SK-N-SH treated with all-trans-retinoic acid at 6 μM for 48 hours (cell line): ENCODE data around the gene EIF5.
A peak's percentile ranks its signal among the peaks of the same experiment; 100 is the strongest.

Experiments
- ATAC-seq: fragments of 200-7000 bp; cut with Tn5 transposase; 3 replicates; pipeline ENCODE4 v1.9.1; 2020; ENCODE audit warnings: mild to moderate bottlenecking, moderate library complexity
- ARNTL ChIP-seq: fragments of 450-650 bp; formaldehyde crosslinking; IDR thresholded peaks from 2 replicates; pipeline ENCODE4 v1.5.0; 2020; ENCODE audit warnings: low read depth, mild to moderate bottlenecking, moderate library complexity, borderline replicate concordance
- BACH2 ChIP-seq: fragments of 250-450 bp; sonication (Bioruptor Pico); IDR thresholded peaks from 2 replicates; pipeline ENCODE4 v1.9.0; 2021; ENCODE audit warnings: mild to moderate bottlenecking, borderline replicate concordance
- GLIS3 ChIP-seq: fragments of 250-450 bp; sonication (Bioruptor Pico); IDR thresholded peaks from 2 replicates; pipeline ENCODE4 v1.5.0; 2020; ENCODE audit warnings: mild to moderate bottlenecking, moderate library complexity
- ISL1 ChIP-seq: fragments of 250-450 bp; sonication (Bioruptor Pico); IDR thresholded peaks from 2 replicates; pipeline ENCODE4 v2.1.2; 2022; ENCODE audit warnings: mild to moderate bottlenecking, moderate library complexity
- OSR1 ChIP-seq: fragments of 250-450 bp; sonication (Bioruptor Pico); IDR thresholded peaks from 2 replicates; pipeline ENCODE4 v1.8.0; 2022; ENCODE audit warnings: moderate library complexity, mild to moderate bottlenecking, inconsistent platforms
- PPARA ChIP-seq: fragments of 250-450 bp; sonication (Bioruptor Pico); IDR thresholded peaks from 2 replicates; pipeline ENCODE4 v1.5.0; 2020; ENCODE audit warnings: mild to moderate bottlenecking, borderline replicate concordance
- RARB ChIP-seq: fragments of 250-450 bp; sonication (Bioruptor Pico); IDR thresholded peaks from 2 replicates; pipeline ENCODE4 v1.8.0; 2021; ENCODE audit warnings: mild to moderate bottlenecking, moderate library complexity
- SNAI2 ChIP-seq: fragments of 250-450 bp; sonication (Bioruptor Pico); IDR thresholded peaks from 2 replicates; pipeline ENCODE4 v1.5.0; 2020; ENCODE audit warnings: mild to moderate bottlenecking, moderate library complexity
- TCF4 ChIP-seq: fragments of 250-450 bp; sonication (Bioruptor Pico); IDR thresholded peaks from 2 replicates; pipeline ENCODE4 v1.8.0; 2021; ENCODE audit warnings: mild to moderate bottlenecking, moderate library complexity, borderline replicate concordance
- TOX ChIP-seq: fragments of 250-450 bp; sonication (Bioruptor Pico); IDR thresholded peaks from 2 replicates; pipeline ENCODE4 v1.8.0; 2021; ENCODE audit warnings: mild to moderate bottlenecking, moderate library complexity, borderline replicate concordance
- TSHZ2 ChIP-seq: fragments of 250-450 bp; sonication (Bioruptor Pico); IDR thresholded peaks from 2 replicates; pipeline ENCODE4 v1.5.0; 2020; ENCODE audit warnings: mild to moderate bottlenecking, moderate library complexity
- ZC3H10 ChIP-seq: fragments of 250-450 bp; sonication (Bioruptor Pico); IDR thresholded peaks from 2 replicates; pipeline ENCODE4 v1.5.1; 2021; ENCODE audit warnings: mild to moderate bottlenecking, moderate library complexity
- ZFP3 ChIP-seq: fragments of 250-450 bp; sonication (Bioruptor Pico); IDR thresholded peaks from 2 replicates; pipeline ENCODE4 v1.5.0; 2020; ENCODE audit warnings: mild to moderate bottlenecking, moderate library complexity
- ZFP30 ChIP-seq: fragments of 450-650 bp; formaldehyde crosslinking; IDR thresholded peaks from 2 replicates; pipeline ENCODE4 v1.5.0; 2022; ENCODE audit warnings: mild to moderate bottlenecking, moderate library complexity
- ZNF565 ChIP-seq: fragments of 450-650 bp; formaldehyde crosslinking; conservative IDR thresholded peaks from 2 replicates; pipeline ENCODE4 v1.5.0; 2020; ENCODE audit warnings: low read depth, mild to moderate bottlenecking, moderate library complexity
- ZNF70 ChIP-seq: fragments of 450-650 bp; formaldehyde crosslinking; IDR thresholded peaks from 2 replicates; pipeline ENCODE4 v1.5.0; 2020; ENCODE audit warnings: mild to moderate bottlenecking, moderate library complexity
- ZNF8 ChIP-seq: fragments of 450-650 bp; formaldehyde crosslinking; IDR thresholded peaks from 2 replicates; pipeline ENCODE4 v1.5.0; 2020; ENCODE audit warnings: mild to moderate bottlenecking, moderate library complexity
- TF ChIP-seq, protein P1 (sequence below): fragments of 250-450 bp; sonication (Bioruptor Pico); IDR thresholded peaks from 2 replicates; pipeline ENCODE4 v1.8.0; 2021; ENCODE audit warnings: low read depth, mild to moderate bottlenecking, moderate library complexity, borderline replicate concordance
- TF ChIP-seq, protein P2 (sequence below): fragments of 250-450 bp; sonication (Bioruptor Pico); IDR thresholded peaks from 2 replicates; pipeline ENCODE4 v1.5.1; 2020; ENCODE audit warnings: low read depth, mild to moderate bottlenecking, moderate library complexity
- TF ChIP-seq, protein P3 (sequence below): fragments of 250-450 bp; sonication (Bioruptor Pico); IDR thresholded peaks from 2 replicates; pipeline ENCODE4 v1.8.0; 2020; ENCODE audit warnings: mild to moderate bottlenecking, moderate library complexity, borderline replicate concordance

Gene EIF5

DNA sequence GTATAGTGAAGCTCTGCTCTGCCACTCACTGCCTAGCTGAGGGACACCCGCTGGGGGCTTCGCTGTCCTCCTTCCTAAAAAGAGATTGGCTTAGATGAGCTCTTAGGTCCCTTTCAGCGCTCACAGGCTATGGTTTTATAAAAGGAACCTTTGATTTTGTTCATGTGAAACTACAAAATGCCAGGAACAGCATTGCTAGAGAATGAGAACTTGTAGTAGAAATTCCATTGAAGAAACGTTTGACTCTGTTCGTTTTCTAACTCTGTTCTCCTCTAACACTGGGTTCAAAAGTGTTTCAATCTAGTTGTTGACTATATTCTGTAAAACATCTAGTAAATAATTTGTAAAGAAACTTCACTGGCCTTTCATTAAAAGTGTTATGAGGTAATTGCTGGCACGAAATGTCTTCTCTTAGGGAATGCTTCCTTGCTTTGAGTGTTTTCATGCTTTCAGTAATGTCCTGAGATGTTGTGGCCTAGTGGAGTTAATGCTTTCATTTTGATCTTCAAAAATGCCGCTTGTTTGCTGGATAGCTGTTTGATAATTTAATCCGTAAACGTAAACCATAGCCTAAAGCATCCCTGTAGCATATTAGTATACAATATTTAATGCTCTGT is 52.8 kb downstream of the EIF5 start:
- ATAC-seq, result no peak
- TF ChIP-seq RARB (CRISPR knock-in tag) (no peak), ZC3H10 (CRISPR knock-in tag) (no peak), SNAI2 (CRISPR knock-in tag) (no peak), ZFP3 (CRISPR knock-in tag) (no peak), ZNF8 (no peak), BACH2 (CRISPR knock-in tag) (no peak), GLIS3 (CRISPR knock-in tag) (no peak), ISL1 (CRISPR knock-in tag) (no peak), TSHZ2 (CRISPR knock-in tag) (no peak), ARNTL (CRISPR knock-in tag) (no peak), ZFP30 (no peak), ZNF70 (CRISPR knock-in tag) (no peak), TCF4 (CRISPR knock-in tag) (no peak), OSR1 (CRISPR knock-in tag) (no peak)
- TF ChIP-seq, protein P1, sequence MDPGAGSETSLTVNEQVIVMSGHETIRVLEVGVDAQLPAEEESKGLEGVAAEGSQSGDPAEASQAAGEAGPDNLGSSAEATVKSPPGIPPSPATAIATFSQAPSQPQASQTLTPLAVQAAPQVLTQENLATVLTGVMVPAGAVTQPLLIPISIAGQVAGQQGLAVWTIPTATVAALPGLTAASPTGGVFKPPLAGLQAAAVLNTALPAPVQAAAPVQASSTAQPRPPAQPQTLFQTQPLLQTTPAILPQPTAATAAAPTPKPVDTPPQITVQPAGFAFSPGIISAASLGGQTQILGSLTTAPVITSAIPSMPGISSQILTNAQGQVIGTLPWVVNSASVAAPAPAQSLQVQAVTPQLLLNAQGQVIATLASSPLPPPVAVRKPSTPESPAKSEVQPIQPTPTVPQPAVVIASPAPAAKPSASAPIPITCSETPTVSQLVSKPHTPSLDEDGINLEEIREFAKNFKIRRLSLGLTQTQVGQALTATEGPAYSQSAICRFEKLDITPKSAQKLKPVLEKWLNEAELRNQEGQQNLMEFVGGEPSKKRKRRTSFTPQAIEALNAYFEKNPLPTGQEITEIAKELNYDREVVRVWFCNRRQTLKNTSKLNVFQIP (CRISPR knock-in tag), result no peak
- TF ChIP-seq, protein P2, sequence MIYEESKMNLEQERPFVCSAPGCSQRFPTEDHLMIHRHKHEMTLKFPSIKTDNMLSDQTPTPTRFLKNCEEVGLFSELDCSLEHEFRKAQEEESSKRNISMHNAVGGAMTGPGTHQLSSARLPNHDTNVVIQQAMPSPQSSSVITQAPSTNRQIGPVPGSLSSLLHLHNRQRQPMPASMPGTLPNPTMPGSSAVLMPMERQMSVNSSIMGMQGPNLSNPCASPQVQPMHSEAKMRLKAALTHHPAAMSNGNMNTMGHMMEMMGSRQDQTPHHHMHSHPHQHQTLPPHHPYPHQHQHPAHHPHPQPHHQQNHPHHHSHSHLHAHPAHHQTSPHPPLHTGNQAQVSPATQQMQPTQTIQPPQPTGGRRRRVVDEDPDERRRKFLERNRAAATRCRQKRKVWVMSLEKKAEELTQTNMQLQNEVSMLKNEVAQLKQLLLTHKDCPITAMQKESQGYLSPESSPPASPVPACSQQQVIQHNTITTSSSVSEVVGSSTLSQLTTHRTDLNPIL, result no peak
- TF ChIP-seq, protein P3, sequence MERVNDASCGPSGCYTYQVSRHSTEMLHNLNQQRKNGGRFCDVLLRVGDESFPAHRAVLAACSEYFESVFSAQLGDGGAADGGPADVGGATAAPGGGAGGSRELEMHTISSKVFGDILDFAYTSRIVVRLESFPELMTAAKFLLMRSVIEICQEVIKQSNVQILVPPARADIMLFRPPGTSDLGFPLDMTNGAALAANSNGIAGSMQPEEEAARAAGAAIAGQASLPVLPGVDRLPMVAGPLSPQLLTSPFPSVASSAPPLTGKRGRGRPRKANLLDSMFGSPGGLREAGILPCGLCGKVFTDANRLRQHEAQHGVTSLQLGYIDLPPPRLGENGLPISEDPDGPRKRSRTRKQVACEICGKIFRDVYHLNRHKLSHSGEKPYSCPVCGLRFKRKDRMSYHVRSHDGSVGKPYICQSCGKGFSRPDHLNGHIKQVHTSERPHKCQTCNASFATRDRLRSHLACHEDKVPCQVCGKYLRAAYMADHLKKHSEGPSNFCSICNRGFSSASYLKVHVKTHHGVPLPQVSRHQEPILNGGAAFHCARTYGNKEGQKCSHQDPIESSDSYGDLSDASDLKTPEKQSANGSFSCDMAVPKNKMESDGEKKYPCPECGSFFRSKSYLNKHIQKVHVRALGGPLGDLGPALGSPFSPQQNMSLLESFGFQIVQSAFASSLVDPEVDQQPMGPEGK (CRISPR knock-in tag), result no peak

DNA sequence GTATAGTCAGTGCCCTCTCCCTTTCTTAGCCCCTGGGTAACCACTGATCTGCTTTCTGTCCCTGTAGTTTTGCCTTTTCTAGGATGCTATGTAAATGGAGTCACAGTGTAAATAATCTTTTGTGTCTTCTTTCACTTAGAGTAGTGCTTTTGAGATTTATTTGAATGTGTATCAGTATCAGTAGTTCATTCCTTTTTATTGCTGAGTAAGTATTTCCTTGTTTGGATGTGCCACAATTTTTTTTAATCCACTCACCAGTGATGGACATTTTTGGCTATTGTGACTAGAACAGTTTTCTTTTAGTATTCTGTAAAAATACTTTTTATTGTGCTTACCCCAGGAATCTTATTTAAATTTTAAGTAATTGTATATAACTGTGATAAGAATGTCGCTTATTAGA is 54.6 kb downstream of the EIF5 start:
- 0 out of 2 replicates have a peak, but pooled peaks have one; percentile 6 for TF ChIP-seq ZNF8
- TF ChIP-seq PPARA, result no peak
- ATAC-seq, result no peak

DNA sequence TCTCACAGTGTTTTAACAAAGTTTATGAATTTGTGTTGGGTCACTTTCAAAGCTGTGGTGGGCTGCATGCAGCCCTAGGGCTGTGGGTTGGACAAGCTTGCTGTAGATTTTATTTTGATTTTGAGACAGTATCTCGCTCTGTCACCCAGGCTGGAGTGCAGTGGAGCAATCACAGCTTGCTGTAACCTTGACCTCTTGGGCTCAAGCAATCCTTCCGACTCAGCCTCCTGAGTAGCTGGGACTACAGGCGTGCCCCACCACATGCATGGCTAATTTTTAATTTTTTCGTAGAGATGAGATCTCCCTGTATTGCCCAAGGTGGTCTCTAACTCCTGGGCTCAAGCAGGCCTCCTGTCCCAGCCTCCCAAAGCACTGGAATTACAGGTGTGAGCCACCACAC is 56.6 kb downstream of the EIF5 start:
- TF ChIP-seq PPARA (no peak), TCF4 (CRISPR knock-in tag) (no peak), OSR1 (CRISPR knock-in tag) (no peak), BACH2 (CRISPR knock-in tag) (no peak), ARNTL (CRISPR knock-in tag) (no peak)
- no peak for ATAC-seq

DNA sequence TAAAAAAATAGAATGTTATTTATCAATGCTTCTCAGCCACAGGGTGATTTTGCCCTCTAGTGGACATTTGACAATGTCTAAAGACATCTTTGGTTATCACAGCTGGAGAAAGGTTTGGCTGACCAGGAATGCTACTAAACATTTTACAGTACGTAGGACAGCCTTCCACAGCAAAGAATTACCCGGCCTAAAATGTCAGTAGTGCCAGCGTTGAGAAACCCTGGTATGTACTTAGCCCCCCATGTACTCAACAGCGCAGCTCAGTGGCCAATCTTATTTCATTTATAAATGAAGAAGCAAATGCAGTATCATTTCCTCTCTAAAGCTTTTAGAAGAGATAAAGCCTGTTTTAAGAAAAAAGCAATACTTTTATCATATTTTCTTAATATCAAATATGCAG is 57.0 kb downstream of the EIF5 start:
- ATAC-seq, result peak; percentile 79
- no peak for TF ChIP-seq ARNTL (CRISPR knock-in tag)
- no peak for TF ChIP-seq ZNF565
- TF ChIP-seq, protein P1 (CRISPR knock-in tag), result no peak
- no peak for TF ChIP-seq OSR1 (CRISPR knock-in tag)
- no peak for TF ChIP-seq ZNF8
- TF ChIP-seq, protein P2, result no peak
- no peak for TF ChIP-seq ZFP30
- TF ChIP-seq, protein P3 (CRISPR knock-in tag), result no peak
- TF ChIP-seq GLIS3 (CRISPR knock-in tag), result no peak
- no peak for TF ChIP-seq TCF4 (CRISPR knock-in tag)
- TF ChIP-seq TOX, result no peak
- TF ChIP-seq ZC3H10 (CRISPR knock-in tag), result no peak
